Measurements from ENCODE around the gene LIG1. TPM values are rescaled to one million over a fixed set of nuclear protein-coding genes. Genes with fewer than 3 reads are reported as not detected.
A peak's percentile ranks its signal among the peaks of the same experiment; 100 is the strongest.

LIG1 gene
- total and polyA plus RNA-seq, 9 donors, result 12.3 to 36.2 (median 20.0) TPM

DNA sequence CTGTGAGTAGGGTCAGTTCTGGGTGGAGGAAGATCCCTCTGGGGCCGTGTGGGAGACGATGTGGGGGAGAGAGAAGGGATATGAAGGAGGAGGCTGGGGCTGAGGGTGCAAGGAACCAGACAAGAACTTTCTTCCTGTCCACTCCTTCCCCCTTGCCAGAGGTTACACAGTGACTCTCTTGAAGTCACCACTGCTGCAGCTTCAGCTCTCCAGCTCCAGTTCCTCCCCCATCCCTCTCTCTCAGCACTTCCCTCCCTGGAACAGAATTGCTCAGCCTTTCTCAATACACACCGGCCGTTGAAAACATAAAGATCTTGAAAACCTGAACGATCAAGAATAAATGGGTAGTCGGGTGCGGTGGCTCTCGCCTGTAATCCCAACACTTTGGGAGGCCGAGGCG lies 5.4 kb upstream of the LIG1 start:
- WGBS, 3 donors, result 84 to 88% (median 85%) methylated on average over 10 of the region's 10 CpGs
- H3K27me3 ChIP-seq, result no peaks in the 10 kb centered on the region
- H3K36me3 ChIP-seq, result no peaks in the 10 kb centered on the region
- DNase-seq, result no peak
- H3K4me1 ChIP-seq (ENCODE audit: insufficient read depth), result no peaks in the 10 kb centered on the region
- TF ChIP-seq POLR2A (IDR thresholded peaks at IDR 0.05) (no peak), EP300 (IDR thresholded peaks at IDR 0.05) (no peak)
- TF ChIP-seq, protein P1, sequence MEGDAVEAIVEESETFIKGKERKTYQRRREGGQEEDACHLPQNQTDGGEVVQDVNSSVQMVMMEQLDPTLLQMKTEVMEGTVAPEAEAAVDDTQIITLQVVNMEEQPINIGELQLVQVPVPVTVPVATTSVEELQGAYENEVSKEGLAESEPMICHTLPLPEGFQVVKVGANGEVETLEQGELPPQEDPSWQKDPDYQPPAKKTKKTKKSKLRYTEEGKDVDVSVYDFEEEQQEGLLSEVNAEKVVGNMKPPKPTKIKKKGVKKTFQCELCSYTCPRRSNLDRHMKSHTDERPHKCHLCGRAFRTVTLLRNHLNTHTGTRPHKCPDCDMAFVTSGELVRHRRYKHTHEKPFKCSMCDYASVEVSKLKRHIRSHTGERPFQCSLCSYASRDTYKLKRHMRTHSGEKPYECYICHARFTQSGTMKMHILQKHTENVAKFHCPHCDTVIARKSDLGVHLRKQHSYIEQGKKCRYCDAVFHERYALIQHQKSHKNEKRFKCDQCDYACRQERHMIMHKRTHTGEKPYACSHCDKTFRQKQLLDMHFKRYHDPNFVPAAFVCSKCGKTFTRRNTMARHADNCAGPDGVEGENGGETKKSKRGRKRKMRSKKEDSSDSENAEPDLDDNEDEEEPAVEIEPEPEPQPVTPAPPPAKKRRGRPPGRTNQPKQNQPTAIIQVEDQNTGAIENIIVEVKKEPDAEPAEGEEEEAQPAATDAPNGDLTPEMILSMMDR (IDR thresholded peaks at IDR 0.05), result no peak
- H3K4me3 ChIP-seq, result no peak overlapping the region
- H3K27ac ChIP-seq, result no peak overlapping the region
- no peaks in the 10 kb centered on the region for H3K9me3 ChIP-seq
- intact Hi-C loops (cut with DNase I), result no loop called here

DNA sequence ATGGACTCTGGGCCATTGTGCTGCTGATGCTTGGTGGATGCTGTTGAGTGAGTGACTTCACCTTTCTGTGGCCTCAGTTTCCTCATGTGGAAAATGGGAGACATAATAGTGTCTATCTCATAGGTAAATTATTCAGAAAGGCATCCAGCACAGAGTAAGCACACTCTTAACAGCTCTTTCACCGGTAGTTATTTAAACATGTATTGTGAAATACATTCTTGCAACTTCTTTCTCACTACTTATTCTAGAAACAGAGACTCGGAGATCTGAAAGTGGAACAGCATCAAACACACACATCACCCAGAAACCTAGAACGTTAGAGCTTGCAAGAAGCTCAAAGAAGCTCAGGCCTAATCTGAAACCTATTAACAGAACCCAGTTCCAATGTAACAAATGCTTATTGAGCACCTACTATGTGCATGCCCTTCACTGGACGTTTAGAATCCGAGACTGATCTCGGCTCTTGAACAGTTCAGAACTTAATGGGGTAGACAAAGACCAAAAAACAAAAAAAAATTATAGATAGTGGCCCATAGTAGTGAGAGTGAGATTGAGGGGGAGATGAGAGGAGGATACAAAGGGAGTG lies 4.4 kb upstream of the LIG1 start:
- Histone ChIP-seq H3K9me3 (no peaks in the 10 kb centered on the region), H3K27me3 (no peaks in the 10 kb centered on the region), H3K27ac (no peak overlapping the region), H3K4me3 (no peak overlapping the region), H3K4me1 (ENCODE audit: insufficient read depth) (no peaks in the 10 kb centered on the region), H3K36me3 (no peaks in the 10 kb centered on the region)
- WGBS, 3 donors, result 78 to 89% (median 82%) methylated on average over 6 of the region's 6 CpGs
- DNase-seq, result no peak
- TF ChIP-seq, protein P1 (IDR thresholded peaks at IDR 0.05), result no peak
- TF ChIP-seq POLR2A (IDR thresholded peaks at IDR 0.05), result no peak
- TF ChIP-seq EP300 (IDR thresholded peaks at IDR 0.05), result no peak
- intact Hi-C loops (cut with DNase I), result no loop called here

DNA sequence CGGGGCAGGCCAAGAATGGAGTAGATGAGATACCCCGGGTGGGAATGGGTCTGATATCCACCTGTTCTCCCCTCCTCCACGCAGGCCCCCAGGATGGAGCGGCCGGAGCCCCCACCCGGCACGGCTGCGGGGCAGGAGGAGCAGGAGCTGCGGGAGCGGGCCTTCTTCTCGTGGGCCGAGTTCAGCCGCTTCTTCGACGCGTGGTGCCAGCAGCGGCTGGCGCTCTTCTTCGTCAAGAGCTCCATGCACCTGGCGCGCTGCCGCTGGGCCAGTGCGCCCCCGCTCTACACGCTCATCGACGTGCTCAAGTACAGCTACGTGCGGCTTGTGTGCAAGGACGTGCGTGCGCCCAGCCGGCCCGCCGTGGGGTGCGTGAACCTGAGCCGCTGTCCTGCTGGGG lies 1.6 kb upstream of the LIG1 start:
- Histone ChIP-seq H3K27ac (no peak overlapping the region), H3K4me1 (ENCODE audit: insufficient read depth) (no peaks in the 10 kb centered on the region), H3K36me3 (no peaks in the 10 kb centered on the region), H3K4me3 (no peak overlapping the region), H3K27me3 (no peaks in the 10 kb centered on the region), H3K9me3 (no peaks in the 10 kb centered on the region)
- TF ChIP-seq EP300 (IDR thresholded peaks at IDR 0.05), result no peak
- TF ChIP-seq, protein P1 (IDR thresholded peaks at IDR 0.05), result no peak
- TF ChIP-seq POLR2A (IDR thresholded peaks at IDR 0.05), result no peak
- WGBS, 3 donors, result 71 to 85% (median 79%) methylated on average over 36 to 37 of the region's 37 CpGs
- intact Hi-C loops (cut with DNase I), result no loop called here
- peak in 3 of 5 donors; percentile 43 to 52 (median 47) for DNase-seq

DNA sequence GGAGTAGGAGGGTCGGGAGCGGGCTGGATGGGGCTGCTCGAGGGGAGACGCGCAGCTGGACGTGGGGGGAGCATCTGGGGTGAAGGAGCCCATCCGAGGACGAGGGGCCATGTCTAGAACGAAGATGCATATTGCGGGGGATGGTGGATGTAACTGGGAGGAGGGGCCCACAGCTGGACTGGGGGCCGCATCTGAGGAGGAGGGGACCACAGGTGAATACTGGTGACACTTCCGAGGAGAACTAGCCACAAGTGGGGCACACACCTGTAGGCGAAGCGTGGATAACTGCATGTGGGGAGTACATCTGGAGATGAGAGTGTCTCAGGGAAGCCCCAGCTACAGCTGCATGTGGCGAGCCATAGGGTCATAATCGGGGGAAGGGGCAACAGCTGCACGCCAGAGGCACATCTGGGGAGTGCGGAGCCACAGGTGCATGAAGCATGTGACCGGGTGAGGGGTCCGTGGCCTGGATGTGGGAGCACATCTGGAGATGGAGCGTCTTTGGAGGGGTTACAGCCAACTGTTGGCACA lies 738 bp upstream of the LIG1 start:
- TF ChIP-seq EP300 (IDR thresholded peaks at IDR 0.05), result no peak
- no peak for TF ChIP-seq POLR2A (IDR thresholded peaks at IDR 0.05)
- TF ChIP-seq, protein P1 (IDR thresholded peaks at IDR 0.05), result no peak
- 1 to 2% (median 2%) methylated on average over 21 of the region's 21 CpGs for WGBS, 3 donors
- Histone ChIP-seq H3K9me3 (no peaks in the 10 kb centered on the region), H3K27ac (peak overlapping the region in 1 of 2 donors; percentile 96), H3K4me3 (peak overlapping the region; percentile 84), H3K36me3 (no peaks in the 10 kb centered on the region), H3K27me3 (no peaks in the 10 kb centered on the region), H3K4me1 (ENCODE audit: insufficient read depth) (no peaks in the 10 kb centered on the region)
- intact Hi-C loops (cut with DNase I), result no loop called here
- peak in 1 of 5 donors; percentile 57 for DNase-seq

All from ovary (tissue), 9 donors.